Measurements from ENCODE around the gene DDX41.

DDX41 gene

GRCh38 chr5:177514541-177514940, 2.2 kb downstream of the DDX41 start:
- in situ Hi-C loops (cut with MboI; ENCODE audit: low sequenced_read_pairs), result no loop called here

GRCh38 chr5:177513500-177513899, 3.3 kb downstream of the DDX41 start:
- in situ Hi-C loops (cut with MboI; ENCODE audit: low sequenced_read_pairs), result no loop called here

- in situ Hi-C loops (cut with MboI; ENCODE audit: low sequenced_read_pairs), result no loop called here
These were observed 3.9 kb downstream of the DDX41 start for GRCh38 chr5:177512736-177513380.

GRCh38 chr5:177511796-177512675, 4.7 kb downstream of the DDX41 start:
- in situ Hi-C loops (cut with MboI; ENCODE audit: low sequenced_read_pairs), result no loop called here

- in situ Hi-C loops (cut with MboI; ENCODE audit: low sequenced_read_pairs), result no loop called here
These were observed 5.6 kb downstream of the DDX41 start for GRCh38 chr5:177511181-177511580.

GRCh38 chr5:177510567-177511053, 6.2 kb downstream of the DDX41 start:
- in situ Hi-C loops (cut with MboI; ENCODE audit: low sequenced_read_pairs), result no loop called here

- in situ Hi-C loops (cut with MboI; ENCODE audit: low sequenced_read_pairs), result no loop called here
These were observed 6.7 kb downstream of the DDX41 start for GRCh38 chr5:177509991-177510566.

GRCh38 chr5:177509381-177509951, 7.3 kb downstream of the DDX41 start, which contains the start of gene DOK3:
Gene DOK3 (minus strand): TSS chr5:177509826. CDS start chr5:177509540, 286 bp downstream.
- in situ Hi-C loops (cut with MboI; ENCODE audit: low sequenced_read_pairs), result no loop called here

- in situ Hi-C loops (cut with MboI; ENCODE audit: low sequenced_read_pairs), result no loop called here
These were observed 7.9 kb downstream of the DDX41 start for GRCh38 chr5:177508837-177509236.

GRCh38 chr5:177508221-177508611, 8.5 kb downstream of the DDX41 start:
- in situ Hi-C loops (cut with MboI; ENCODE audit: low sequenced_read_pairs), result no loop called here

- in situ Hi-C loops (cut with MboI; ENCODE audit: low sequenced_read_pairs), result no loop called here
These were observed 9.1 kb downstream of the DDX41 start for GRCh38 chr5:177507596-177508220.

- in situ Hi-C loops (cut with MboI; ENCODE audit: low sequenced_read_pairs), result no loop called here
These were observed 9.6 kb downstream of the DDX41 start for GRCh38 chr5:177507165-177507564.

- in situ Hi-C loops (cut with MboI; ENCODE audit: low sequenced_read_pairs), result no loop called here
These were observed 11.7 kb downstream of the DDX41 start for GRCh38 chr5:177505075-177505474.

GRCh38 chr5:177504086-177505056, 12.4 kb downstream of the DDX41 start:
- in situ Hi-C loops (cut with MboI; ENCODE audit: low sequenced_read_pairs), result no loop called here

- in situ Hi-C loops (cut with MboI; ENCODE audit: low sequenced_read_pairs), result no loop called here
These were observed 13.2 kb downstream of the DDX41 start for GRCh38 chr5:177503351-177504085.

GRCh38 chr5:177502886-177503285, 13.9 kb downstream of the DDX41 start:
- in situ Hi-C loops (cut with MboI; ENCODE audit: low sequenced_read_pairs), result no loop called here

- in situ Hi-C loops (cut with MboI; ENCODE audit: low sequenced_read_pairs), result no loop called here
These were observed 14.7 kb downstream of the DDX41 start for GRCh38 chr5:177501874-177502678.

Data from HL-60/S4 treated with phorbol 12-myristate 13-acetate at 8.2 ng/mL for 4 days and 3 days (cell line).